OCI-LY1 (cell line): ENCODE data around the gene NFX1.

ENCODE experiments used
- EZH2 ChIP-seq: fragments of 200-600 bp; sonication (generic), shearing (Covaris generic); IDR thresholded peaks from 2 replicates; pipeline ENCODE4 v1.8.0; 2017; ENCODE audit warnings: borderline replicate concordance, mixed run types, mild to moderate bottlenecking, antibody characterized with exemption, low read length, moderate library complexity, mixed read lengths
- TF ChIP-seq, protein P1 (sequence below): fragments of 200-600 bp; sonication (generic), shearing (Covaris generic); IDR thresholded peaks from 2 replicates; pipeline ENCODE4 v1.5.1; 2017; ENCODE audit warnings: mild to moderate bottlenecking, antibody characterized with exemption, low read length, moderate library complexity, mixed read lengths

DNA sequence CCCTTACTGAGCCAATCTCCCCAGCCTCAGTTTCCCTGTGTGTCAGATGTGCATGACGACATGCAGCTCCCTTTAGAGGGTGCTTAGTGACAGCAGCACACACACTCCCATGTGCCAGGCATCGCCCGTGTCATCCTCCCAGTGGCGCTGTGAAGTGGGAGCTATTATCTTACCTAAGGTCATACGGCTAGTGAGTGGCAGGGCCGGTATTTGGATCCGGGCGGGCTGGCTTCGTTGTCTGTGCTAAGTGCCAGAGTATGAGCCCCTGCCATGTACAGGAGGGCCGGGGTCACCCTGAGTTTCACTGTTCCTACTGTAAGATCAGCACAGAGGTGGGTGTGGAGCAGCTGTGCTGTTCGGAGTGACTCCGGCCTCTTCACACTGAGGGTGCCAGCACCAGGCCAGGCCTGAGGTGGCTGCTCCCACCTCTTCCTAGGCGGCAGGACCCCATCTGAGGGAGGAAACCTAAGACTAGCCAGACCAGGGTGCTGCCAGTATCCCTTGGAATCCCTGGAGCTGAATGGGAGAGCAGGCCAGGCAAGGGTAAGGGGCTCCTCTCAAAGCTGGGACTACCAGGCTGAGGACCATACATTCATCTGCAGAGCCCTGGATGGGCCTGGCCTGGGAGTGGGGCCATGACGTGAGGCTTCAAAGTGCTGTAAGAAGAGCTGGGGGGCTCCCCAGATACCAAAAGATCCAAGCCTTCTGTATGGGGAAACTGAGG, 89.5 kb downstream of the NFX1 start:
- TF ChIP-seq, protein P1, sequence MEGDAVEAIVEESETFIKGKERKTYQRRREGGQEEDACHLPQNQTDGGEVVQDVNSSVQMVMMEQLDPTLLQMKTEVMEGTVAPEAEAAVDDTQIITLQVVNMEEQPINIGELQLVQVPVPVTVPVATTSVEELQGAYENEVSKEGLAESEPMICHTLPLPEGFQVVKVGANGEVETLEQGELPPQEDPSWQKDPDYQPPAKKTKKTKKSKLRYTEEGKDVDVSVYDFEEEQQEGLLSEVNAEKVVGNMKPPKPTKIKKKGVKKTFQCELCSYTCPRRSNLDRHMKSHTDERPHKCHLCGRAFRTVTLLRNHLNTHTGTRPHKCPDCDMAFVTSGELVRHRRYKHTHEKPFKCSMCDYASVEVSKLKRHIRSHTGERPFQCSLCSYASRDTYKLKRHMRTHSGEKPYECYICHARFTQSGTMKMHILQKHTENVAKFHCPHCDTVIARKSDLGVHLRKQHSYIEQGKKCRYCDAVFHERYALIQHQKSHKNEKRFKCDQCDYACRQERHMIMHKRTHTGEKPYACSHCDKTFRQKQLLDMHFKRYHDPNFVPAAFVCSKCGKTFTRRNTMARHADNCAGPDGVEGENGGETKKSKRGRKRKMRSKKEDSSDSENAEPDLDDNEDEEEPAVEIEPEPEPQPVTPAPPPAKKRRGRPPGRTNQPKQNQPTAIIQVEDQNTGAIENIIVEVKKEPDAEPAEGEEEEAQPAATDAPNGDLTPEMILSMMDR: no peak
- TF ChIP-seq EZH2: no peak
